Medulla oblongata (tissue), 1 donor: ENCODE results near the gene PUDP.
"Not testable (repeated sequence)": the region's sequence is repeated elsewhere in the genome, so short reads cannot be mapped to it uniquely, and the experiment has no call there.

Experiments used
- DNase-seq: peaks from one replicate; pipeline ENCODE4 v3.0.0-alpha.2; 2015; ENCODE audit errors: extremely low spot score

The PUDP gene

GRCh38 chrX:7043796-7044433 is 104.0 kb downstream of the PUDP start:
- DNase-seq: not testable (repeated sequence)

DNA sequence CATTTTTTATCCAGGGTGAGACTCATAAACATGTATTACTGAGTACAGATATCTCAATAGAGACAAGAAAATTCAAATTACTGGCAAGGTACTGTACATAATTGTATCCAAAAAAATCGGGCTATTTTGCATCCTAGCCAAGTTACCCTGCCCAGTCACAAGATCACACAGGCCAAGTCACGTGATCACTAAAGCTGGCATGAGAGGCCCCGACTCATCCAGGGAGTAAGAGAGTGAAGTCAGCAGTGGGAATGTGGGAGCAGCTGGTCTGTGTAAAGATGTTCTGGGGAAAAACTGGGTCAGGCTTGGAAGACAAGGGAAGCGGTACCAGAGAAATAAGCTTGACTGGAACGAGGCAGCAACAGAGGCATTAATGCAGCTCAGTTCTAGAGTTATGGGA is 119.7 kb downstream of the PUDP start:
- no peak for DNase-seq

- no peak for DNase-seq
These were observed 120.9 kb downstream of the PUDP start for GRCh38 chrX:7027071-7027470.

DNA sequence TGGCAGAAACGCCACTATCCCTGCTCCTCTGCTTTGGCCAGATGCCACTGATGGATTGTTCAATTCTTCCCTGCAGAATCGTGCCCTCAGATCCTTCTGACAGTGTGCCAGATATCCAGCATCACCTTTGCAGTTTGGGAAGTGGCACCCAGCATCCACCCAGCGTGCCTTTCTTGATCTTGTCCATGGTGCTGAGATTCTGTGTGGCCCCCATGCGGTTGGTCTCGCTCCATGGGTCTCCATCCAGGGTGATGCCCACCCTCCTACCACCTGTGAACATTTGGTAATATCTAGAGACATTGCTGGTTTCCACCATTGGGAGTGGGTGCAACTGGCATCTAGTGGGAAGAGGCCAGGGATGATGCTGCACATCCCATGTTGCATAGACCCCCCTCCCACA is 121.6 kb downstream of the PUDP start:
- DNase-seq: not testable (repeated sequence)

GRCh38 chrX:7025471-7025870 is 122.5 kb downstream of the PUDP start:
- no peak for DNase-seq

- DNase-seq: no peak
These were observed 123.1 kb downstream of the PUDP start for GRCh38 chrX:7024850-7025249.

- not testable (repeated sequence) for DNase-seq
These were observed 125.0 kb downstream of the PUDP start for GRCh38 chrX:7022996-7023395.

- DNase-seq: no peak
These were observed 126.0 kb downstream of the PUDP start for GRCh38 chrX:7021991-7022390.

DNA sequence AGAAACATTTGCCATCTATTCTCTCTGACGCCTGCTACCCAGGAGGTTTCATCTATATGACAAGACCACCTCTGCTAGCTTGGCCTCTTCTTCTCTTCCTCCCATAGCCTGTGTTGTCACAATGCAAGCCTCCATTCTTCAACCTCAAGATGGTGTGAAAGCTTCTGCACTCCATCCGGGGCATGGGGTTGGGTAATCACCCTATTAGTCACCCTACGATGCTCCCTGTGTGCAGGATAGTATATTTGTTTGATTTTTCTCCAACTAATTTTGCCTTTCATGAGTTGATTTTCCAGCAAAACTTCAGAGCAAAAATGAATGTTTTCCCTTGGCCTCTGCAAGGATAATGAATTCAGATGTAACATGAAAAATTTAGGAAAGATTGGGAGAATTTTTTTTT is 128.4 kb downstream of the PUDP start:
- no peak for DNase-seq

DNA sequence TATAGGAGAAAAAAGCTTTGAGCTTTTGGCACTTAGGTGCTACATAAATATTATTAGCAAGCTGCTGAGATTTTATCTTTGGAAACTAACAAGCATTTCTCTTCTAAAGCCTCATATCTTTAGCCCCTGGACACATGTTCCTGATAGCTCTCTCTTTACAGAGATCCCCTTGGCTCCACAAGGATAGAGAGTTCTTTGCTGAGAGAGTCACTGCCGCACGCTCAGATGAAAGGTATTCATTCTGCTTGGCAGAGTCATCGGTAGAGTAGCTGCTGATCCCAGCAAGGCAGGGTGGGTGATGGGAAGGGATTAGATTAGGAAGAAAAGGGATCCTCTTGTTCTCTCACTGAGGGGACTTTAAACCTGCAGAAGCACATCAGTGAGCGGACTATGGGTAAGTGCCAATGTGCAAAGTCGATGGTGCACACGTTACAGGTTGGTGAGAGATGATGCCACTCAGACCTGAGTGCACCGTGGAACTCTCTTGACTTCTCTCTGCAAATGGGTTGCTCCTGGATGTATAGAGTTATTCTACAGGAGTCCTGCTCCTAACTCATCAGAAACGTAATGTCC is 135.6 kb downstream of the PUDP start:
- DNase-seq: not testable (repeated sequence)

DNA sequence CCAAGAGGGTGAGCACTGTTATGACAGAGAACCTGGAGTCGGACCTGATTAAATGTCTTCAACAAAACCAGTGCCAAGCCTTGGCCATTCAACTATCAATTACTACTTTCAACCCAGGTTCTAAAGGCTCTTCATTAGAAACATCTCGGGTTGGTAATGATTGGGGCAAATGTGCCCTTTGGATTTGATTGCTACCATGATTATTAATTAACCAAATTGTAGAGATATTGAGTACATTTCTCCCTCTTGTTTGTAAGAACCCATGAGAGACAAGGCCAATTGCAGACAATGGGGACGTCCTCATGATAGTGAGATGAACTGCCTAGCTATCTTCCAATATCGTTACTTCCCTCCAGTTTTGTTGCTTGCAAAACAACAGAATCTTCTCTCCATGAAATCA is 137.1 kb downstream of the PUDP start:
- DNase-seq: not testable (repeated sequence)

DNA sequence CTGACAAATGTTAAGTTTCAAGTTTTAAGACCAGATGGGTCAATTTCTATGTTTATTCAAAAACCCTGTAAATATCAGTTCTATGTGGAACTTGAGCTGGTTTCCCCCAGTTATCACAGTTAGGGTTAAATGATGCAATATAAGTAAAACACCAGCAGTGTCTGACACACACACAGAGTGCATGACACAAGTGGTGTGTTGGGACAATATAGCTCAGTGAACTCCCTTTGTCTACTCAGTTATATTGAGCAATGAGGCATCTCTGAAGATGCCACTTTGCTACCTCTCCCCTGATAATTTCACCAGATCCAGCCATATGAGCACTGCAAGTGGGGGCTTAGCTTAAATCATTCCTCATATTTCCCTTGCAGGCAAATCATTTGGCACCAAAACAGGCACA is 140.6 kb downstream of the PUDP start:
- not testable (repeated sequence) for DNase-seq
